Esophagus squamous epithelium (tissue), 4 donors: ENCODE results near the gene LRCH4.

Source experiments
- CTCF ChIP-seq, 6 experiments: fragments of 450-650 bp in 4 of 6; fragments of 200-600 bp in 2 of 6; sonication (generic) in 2 of 6; IDR thresholded peaks; one replicate each; pipeline ENCODE4 v1.5.1; 2016 to 2019; ENCODE audit warnings: antibody characterized with exemption in 6 of 6, mild to moderate bottlenecking in 4 of 6, moderate library complexity in 4 of 6
- POLR2A ChIP-seq, 4 donors: fragments of 450-650 bp; IDR thresholded peaks; one replicate each; pipeline ENCODE4 v1.6.1; 2017; ENCODE audit warnings: antibody characterized with exemption in 4 of 4, mild to moderate bottlenecking in 4 of 4, moderate library complexity in 3 of 4

- no peak for TF ChIP-seq CTCF (IDR thresholded peaks at IDR 0.05)
- no peak for TF ChIP-seq POLR2A (IDR thresholded peaks at IDR 0.05)
Observed at GRCh38 chr7:100547872-100548271, 38.1 kb downstream of the LRCH4 start.
